22Rv1 (cell line): ENCODE results near the gene MLN.

ENCODE experiments used
- H3K27ac ChIP-seq: fragments of 450-650 bp; 2 replicates; pipeline ENCODE4 v1.5.1; 2017
- ZFX ChIP-seq: fragments of 450-650 bp; IDR thresholded peaks from 2 replicates; pipeline ENCODE4 v1.6.1; 2017; ENCODE audit warnings: antibody characterized with exemption, borderline replicate concordance
- TF ChIP-seq, protein P1 (sequence below): fragments of 450-650 bp; IDR thresholded peaks from 2 replicates; pipeline ENCODE4 v1.5.1; 2017; ENCODE audit warnings: mild to moderate bottlenecking

MLN gene

DNA sequence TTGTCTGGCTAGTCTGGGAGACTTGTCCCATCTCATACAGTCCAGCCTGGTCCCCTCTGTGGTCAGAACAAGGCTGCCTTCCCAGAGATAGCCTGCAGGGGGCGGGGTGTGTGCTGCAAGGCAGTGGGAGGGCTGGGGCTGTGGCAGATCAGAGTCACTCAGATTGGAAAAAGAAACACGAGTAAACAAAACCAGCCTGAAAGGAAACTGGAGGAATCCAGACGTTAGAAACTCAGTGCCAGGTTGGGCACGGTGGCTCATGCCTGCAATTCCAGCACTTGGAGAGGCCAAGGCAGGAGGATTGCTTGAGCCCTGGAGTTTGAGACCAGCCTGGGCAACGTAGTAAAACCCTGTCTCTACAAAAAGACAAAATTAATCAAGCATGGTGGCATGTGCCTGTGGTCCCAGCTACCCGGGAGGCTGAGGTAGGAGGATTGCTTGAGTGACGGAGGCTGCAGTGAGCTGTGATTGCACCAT is 35.1 kb downstream of the MLN start:
- TF ChIP-seq, protein P1, sequence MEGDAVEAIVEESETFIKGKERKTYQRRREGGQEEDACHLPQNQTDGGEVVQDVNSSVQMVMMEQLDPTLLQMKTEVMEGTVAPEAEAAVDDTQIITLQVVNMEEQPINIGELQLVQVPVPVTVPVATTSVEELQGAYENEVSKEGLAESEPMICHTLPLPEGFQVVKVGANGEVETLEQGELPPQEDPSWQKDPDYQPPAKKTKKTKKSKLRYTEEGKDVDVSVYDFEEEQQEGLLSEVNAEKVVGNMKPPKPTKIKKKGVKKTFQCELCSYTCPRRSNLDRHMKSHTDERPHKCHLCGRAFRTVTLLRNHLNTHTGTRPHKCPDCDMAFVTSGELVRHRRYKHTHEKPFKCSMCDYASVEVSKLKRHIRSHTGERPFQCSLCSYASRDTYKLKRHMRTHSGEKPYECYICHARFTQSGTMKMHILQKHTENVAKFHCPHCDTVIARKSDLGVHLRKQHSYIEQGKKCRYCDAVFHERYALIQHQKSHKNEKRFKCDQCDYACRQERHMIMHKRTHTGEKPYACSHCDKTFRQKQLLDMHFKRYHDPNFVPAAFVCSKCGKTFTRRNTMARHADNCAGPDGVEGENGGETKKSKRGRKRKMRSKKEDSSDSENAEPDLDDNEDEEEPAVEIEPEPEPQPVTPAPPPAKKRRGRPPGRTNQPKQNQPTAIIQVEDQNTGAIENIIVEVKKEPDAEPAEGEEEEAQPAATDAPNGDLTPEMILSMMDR = peak; percentile 96
- no peak for TF ChIP-seq ZFX
- H3K27ac ChIP-seq = no peak overlapping the region

DNA sequence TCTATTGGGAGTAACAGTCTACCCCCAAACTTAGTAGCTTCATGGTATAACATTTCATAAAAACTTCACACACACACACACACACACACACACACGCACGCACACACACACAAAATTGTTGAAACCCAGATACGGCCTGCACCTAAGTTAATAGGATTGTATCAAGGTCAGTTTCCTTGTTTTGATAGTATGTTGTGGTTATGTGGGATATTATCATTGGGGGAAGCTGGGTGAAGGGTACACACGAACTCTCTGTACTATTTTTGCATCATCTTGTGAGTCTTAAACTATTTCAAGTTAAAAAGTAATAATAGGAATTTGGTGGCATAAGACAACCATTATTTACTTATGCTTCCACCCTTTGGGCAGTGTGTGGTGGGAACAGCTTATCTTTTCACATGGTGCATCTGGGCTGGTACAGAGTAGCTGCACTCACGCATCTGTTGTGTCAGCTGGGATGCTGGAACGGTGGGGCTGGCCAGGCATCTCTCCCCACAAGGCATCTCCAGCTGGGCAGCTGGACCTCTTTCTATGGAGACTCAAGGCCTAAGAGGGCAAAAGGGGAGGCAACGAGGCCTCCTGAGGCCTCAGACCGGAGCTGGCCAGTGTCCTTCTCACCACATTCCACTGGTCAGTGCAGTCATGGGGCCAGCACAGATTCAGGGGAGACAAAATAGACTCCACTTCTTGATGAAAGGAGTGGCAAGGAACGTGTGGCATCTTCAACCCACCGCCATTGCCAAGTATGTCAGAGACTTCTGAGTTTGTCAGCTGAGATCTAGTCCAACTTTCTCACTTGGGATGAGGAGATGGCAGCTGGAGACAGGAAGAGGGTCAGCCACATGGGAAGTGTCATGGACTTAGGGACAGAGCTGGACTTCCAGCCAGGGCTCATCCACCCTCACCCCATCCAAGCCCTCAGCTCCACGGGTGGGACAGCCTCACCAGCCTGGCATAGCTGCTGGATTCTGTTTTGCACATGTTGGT is 36.6 kb downstream of the MLN start:
- no peak overlapping the region for H3K27ac ChIP-seq
- TF ChIP-seq, protein P1 = no peak
- TF ChIP-seq ZFX = no peak

DNA sequence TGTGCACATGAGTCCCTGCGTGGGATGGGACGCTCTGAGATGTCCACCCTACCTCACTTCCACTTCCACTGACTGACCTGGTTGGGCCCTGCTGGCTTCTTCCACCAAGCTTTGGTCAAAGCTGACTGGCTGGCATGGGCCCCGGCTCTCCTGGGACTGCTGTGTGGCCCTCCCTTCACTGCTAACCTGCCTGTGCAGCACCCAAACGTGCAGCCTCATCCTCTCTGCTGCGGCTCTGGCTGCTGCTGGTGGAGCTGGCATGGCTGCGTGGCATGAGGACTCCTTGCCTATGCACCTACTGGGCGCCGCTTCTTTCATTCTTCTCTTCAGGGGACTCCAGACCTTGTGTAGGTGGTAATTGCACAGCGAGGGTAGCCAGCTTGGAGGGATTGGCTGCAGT is 38.4 kb downstream of the MLN start:
- H3K27ac ChIP-seq = no peak overlapping the region
- no peak for TF ChIP-seq ZFX
- TF ChIP-seq, protein P1 = no peak

DNA sequence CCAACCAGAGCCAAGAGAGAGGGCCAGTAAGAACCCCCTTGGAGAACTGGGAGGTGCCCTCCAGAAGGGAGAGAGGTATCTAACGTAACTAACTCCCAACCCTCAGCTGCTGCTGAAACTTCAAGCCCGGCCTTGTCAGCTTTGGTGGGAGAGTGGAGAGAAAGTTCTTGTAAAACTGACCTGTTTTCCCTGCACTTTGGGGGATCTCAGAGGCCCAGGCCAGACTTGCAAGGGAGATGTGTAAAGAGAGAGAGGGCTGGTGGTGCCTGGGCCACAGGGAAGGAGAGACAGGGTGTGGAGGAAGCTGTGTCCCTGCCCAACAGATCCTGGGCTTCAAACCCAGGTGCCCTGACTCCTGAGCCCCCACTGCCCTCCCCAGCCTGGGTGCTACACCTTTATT is 39.8 kb downstream of the MLN start:
- no peak for TF ChIP-seq ZFX
- TF ChIP-seq, protein P1 = no peak
- no peak overlapping the region for H3K27ac ChIP-seq

DNA sequence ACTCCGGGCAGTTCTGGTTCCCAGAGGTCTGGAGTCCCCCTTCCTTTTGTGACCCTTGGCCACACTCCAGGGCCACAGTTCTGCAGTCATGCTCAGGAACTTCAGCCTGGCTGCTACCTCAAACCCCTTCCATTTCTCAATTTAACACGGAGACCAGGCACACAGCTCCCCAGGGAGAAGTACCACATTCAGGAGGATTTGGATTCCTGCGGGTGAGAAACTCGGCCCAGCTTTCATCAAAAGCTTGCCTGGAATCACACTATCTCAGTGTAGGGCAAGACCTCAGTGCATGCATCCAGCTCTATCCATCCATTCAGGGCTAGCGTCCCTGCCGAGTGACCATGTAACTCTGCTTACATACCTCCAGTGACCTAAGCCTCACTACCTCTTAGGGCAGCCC is 40.3 kb downstream of the MLN start:
- no peak for TF ChIP-seq ZFX
- TF ChIP-seq, protein P1 = no peak

DNA sequence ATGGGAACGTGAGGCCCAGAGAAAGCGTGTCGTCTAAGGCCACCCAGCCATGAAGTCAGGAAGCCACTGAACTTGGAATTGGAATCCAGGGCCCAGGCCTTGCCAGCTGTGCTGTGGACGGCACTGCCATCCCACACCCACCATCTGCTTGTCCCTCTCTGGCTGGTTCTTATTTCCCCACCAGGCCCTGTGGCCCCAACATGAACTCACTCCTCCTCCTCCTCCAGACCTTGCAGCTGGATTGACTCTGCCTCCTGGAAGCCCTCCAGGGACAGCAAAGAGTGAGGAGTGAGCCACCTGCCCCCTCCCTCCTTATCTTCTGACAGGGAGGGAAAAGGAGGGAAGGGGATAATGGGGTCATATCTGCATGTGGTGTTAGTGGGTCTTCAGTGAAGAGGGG is 41.1 kb downstream of the MLN start:
- H3K27ac ChIP-seq = no peak overlapping the region
- TF ChIP-seq, protein P1 = no peak
- TF ChIP-seq ZFX = no peak

More for the DNA sequence above, 40.3 kb downstream of the MLN start:
- H3K27ac ChIP-seq = no peak overlapping the region
